ENCODE data around the gene RPS21.

- TF ChIP-seq SIN3A (IDR thresholded peaks at IDR 0.05; ENCODE audit: borderline replicate concordance, low read depth, low read length) = no peak
- no peak for TF ChIP-seq TAF1 (IDR thresholded peaks at IDR 0.05; ENCODE audit: borderline replicate concordance, low read depth, low read length)
- TF ChIP-seq FOSL2 (IDR thresholded peaks at IDR 0.05; ENCODE audit: borderline replicate concordance, low read depth) = no peak
- no peak for TF ChIP-seq MAX (IDR thresholded peaks at IDR 0.05; ENCODE audit: low read depth)
- no peak for TF ChIP-seq CTCF (IDR thresholded peaks at IDR 0.05)
- no peak for TF ChIP-seq GABPA (IDR thresholded peaks at IDR 0.05; ENCODE audit: low read depth)
- TF ChIP-seq, protein P1, sequence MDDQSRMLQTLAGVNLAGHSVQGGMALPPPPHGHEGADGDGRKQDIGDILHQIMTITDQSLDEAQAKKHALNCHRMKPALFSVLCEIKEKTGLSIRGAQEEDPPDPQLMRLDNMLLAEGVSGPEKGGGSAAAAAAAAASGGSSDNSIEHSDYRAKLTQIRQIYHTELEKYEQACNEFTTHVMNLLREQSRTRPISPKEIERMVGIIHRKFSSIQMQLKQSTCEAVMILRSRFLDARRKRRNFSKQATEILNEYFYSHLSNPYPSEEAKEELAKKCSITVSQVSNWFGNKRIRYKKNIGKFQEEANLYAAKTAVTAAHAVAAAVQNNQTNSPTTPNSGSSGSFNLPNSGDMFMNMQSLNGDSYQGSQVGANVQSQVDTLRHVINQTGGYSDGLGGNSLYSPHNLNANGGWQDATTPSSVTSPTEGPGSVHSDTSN (IDR thresholded peaks at IDR 0.05) = no peak
- TF ChIP-seq USF2 (IDR thresholded peaks at IDR 0.05; ENCODE audit: borderline replicate concordance, low read depth, low read length) = no peak
- no peak for TF ChIP-seq RCOR1 (IDR thresholded peaks at IDR 0.05; ENCODE audit: low read length)
Observed at GRCh38 chr20:62422636-62423325, 35.9 kb downstream of the RPS21 start.
